NCI-H187 (cell line): ENCODE data around the gene SPG7.
A peak's percentile ranks its signal among the peaks of the same experiment; 100 is the strongest.

Experiments used
- DNase-seq, 2 experiments: peaks; one replicate each; lab custom pipeline; 2025; lab: John Stamatoyannopoulos, UW

SPG7 gene

GRCh38 chr16:89547291-89547690, 39.1 kb downstream of the SPG7 start:
- DNase-seq: no peak

- no peak for DNase-seq
Observed at GRCh38 chr16:89547860-89548259, 39.7 kb downstream of the SPG7 start.

- DNase-seq: no peak
Observed at GRCh38 chr16:89548344-89549006, 40.3 kb downstream of the SPG7 start.

GRCh38 chr16:89549007-89549700, 41.0 kb downstream of the SPG7 start:
- no peak for DNase-seq

GRCh38 chr16:89550421-89551007, 42.3 kb downstream of the SPG7 start:
- no peak for DNase-seq

- DNase-seq: no peak
Observed at GRCh38 chr16:89552329-89552728, 44.1 kb downstream of the SPG7 start.

GRCh38 chr16:89552913-89553312, 44.7 kb downstream of the SPG7 start:
- no peak for DNase-seq

- DNase-seq: no peak
Observed at GRCh38 chr16:89553733-89554132, 45.5 kb downstream of the SPG7 start.

- DNase-seq: no peak
Observed at GRCh38 chr16:89554343-89554742, 46.1 kb downstream of the SPG7 start.

- DNase-seq: no peak
Observed at GRCh38 chr16:89555265-89555664, 47.1 kb downstream of the SPG7 start.

DNA sequence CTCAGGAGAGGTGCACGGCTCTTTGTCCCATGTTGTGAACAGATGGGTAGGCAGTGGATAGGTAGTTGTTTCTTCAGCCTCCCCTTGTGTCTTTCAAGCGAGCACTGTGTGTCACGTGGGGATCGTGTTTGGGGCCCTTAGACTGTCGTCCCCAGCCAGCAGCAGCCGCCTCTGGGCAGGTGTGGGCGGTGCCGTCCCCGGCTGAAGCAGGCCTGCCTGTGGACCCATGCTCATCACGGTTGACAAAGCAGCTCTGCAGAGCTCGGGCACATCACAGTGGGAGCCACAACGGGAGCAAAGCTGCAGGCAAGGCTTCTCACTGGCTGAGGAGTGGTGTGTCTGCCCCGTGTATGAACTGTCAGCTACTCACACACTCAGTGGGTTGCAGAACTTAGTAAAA, 47.6 kb downstream of the SPG7 start:
- no peak for DNase-seq

GRCh38 chr16:89556750-89557689, 48.8 kb downstream of the SPG7 start:
- peak in 1 of 2 experiments; percentile 8 for DNase-seq

GRCh38 chr16:89557690-89558490, 49.7 kb downstream of the SPG7 start:
- DNase-seq: no peak

GRCh38 chr16:89560378-89561141, 52.4 kb downstream of the SPG7 start, which contains the start of gene RPL13:
Gene RPL13, plus strand, starts transcription at chr16:89560682. Its CDS starts 278 bp downstream, at chr16:89560960.
- peak; percentile 48 to 57 for DNase-seq

DNA sequence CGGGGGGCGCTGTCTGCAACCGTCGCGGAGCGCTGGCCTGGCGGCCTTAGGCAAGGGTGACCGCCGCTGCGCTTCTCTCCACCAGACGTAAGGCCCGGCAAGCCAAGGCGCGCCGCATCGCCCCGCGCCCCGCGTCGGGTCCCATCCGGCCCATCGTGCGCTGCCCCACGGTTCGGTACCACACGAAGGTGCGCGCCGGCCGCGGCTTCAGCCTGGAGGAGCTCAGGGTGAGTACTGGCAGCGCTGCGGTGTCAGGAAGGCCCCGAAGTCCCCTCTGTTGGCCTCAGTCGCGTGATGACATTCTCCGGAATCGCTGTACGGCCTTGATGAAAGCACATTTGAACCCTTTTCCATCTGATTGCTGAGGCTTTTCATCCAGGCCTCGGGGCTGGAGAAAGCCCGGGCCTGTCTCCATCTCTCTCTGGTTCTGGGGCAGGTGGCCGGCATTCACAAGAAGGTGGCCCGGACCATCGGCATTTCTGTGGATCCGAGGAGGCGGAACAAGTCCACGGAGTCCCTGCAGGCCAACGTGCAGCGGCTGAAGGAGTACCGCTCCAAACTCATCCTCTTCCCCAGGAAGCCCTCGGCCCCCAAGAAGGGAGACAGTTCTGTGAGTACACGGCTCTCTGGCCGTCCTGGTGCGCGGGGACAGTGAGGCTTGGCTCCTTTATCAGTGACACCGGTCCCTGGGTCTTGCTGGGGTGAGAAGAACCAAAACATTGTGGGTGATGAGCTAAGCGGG, 53.1 kb downstream of the SPG7 start:
- DNase-seq: no peak

DNA sequence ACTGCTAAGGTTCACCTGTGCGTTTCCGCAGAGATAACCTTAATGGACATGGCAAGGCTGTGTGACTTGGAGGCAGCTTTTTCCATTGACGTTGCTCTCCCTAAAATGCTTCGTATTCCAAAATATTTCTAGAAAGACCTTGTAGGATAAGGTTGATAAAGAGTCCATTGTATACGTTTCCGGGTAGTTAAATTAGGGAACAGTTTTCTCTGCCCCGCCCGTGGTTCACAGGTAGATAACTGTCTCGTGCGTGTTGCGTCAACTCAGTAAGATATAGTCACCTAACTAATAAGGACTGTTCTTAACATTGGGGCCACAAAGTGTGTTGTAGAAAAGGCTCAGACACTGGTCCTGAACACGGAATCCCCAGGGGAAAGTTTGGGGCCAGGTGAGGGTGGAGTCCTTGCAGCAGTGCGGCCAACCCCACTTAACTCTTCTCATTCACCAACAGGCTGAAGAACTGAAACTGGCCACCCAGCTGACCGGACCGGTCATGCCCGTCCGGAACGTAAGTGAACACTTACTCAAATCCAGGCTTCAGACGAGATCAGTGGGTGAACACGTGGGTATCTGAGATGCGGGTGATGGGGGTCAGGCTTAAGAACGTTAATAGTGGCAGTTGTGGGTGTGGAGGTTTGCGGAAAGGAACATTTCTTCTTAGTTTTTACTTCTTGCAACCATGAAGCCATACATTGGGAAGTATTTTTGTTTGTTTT, 53.8 kb downstream of the SPG7 start:
- no peak for DNase-seq

- DNase-seq: no peak
Observed at GRCh38 chr16:89562939-89563338, 54.7 kb downstream of the SPG7 start.

DNA sequence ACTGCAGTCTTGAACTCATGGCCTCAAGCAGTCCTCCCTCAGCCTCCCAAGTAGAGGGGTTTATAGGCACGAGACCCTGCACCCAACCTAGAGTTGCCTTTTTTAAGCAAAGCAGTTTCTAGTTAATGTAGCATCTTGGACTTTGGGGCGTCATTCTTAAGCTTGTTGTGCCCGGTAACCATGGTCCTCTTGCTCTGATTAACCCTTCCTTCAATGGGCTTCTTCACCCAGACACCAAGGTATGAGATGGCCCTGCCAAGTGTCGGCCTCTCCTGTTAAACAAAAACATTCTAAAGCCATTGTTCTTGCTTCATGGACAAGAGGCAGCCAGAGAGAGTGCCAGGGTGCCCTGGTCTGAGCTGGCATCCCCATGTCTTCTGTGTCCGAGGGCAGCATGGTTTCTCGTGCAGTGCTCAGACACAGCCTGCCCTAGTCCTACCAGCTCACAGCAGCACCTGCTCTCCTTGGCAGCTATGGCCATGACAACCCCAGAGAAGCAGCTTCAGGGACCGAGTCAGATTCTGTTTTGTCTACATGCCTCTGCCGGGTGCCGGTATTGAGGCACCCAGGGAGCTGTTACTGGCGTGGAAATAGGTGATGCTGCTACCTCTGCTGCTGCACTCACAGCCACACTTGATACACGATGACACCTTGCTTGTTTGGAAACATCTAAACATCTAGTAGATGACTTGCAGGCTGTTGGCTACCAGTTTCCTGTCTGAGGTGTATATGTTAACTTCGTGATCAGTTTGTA, 55.6 kb downstream of the SPG7 start:
- DNase-seq: no peak
